HepG2 (cell line): ENCODE measurements around the gene ADRM1. TPM values are rescaled to one million over a fixed set of nuclear protein-coding genes. Genes with fewer than 3 reads are reported as not detected.

Experiments used
- ARNT ChIP-seq: fragments of 450-650 bp; IDR thresholded peaks from 2 replicates; pipeline ENCODE4 v1.6.1; 2017
- CERS6 ChIP-seq: sonication (generic); formaldehyde crosslinking; IDR thresholded peaks from 2 replicates; pipeline ENCODE4 v1.5.0; 2020; ENCODE audit warnings: missing genetic modification reagents
- CHD2 ChIP-seq: IDR thresholded peaks from 2 replicates; pipeline ENCODE4 v1.6.1; 2011; ENCODE audit warnings: low read depth, low read length, improper control_type of control experiment
- CTCF ChIP-seq: sonication (generic); formaldehyde crosslinking; IDR thresholded peaks from 2 replicates; pipeline ENCODE4 v1.5.0; 2020; ENCODE audit warnings: mild to moderate bottlenecking, missing genetic modification reagents, moderate library complexity
- FOXP4 ChIP-seq: sonication (generic); formaldehyde crosslinking; IDR thresholded peaks from 2 replicates; pipeline ENCODE4 v1.4.0; 2020; ENCODE audit warnings: missing genetic modification reagents
- MLXIP ChIP-seq: sonication (generic); formaldehyde crosslinking; IDR thresholded peaks from 2 replicates; pipeline ENCODE4 v1.9.0; 2021; ENCODE audit warnings: missing genetic modification reagents, borderline replicate concordance
- PRDM4 ChIP-seq: sonication (generic); formaldehyde crosslinking; IDR thresholded peaks from 2 replicates; pipeline ENCODE4 v1.9.0; 2021; ENCODE audit warnings: missing genetic modification reagents, borderline replicate concordance
- RELA ChIP-seq: sonication (generic); formaldehyde crosslinking; IDR thresholded peaks from 2 replicates; pipeline ENCODE4 v1.4.0; 2020; ENCODE audit warnings: missing genetic modification reagents
- RFXANK ChIP-seq: IDR thresholded peaks from 2 replicates; pipeline ENCODE4 v1.6.1; 2016
- RXRA ChIP-seq: sonication (generic); formaldehyde crosslinking; IDR thresholded peaks from 2 replicates; pipeline ENCODE4 v1.5.1; 2020; ENCODE audit warnings: missing genetic modification reagents
- SP4 ChIP-seq: sonication (generic); formaldehyde crosslinking; IDR thresholded peaks from 2 replicates; pipeline ENCODE4 v1.8.1; 2023; ENCODE audit warnings: mild to moderate bottlenecking, missing genetic modification reagents
- TBX3 ChIP-seq: fragments of 450-650 bp; IDR thresholded peaks from 2 replicates; pipeline ENCODE4 v1.6.1; 2017; ENCODE audit warnings: antibody characterized with exemption, mild to moderate bottlenecking, inconsistent platforms, borderline replicate concordance
- ZBTB21 ChIP-seq: sonication (generic); formaldehyde crosslinking; IDR thresholded peaks from 2 replicates; pipeline ENCODE4 v1.4.0; 2020; ENCODE audit warnings: missing genetic modification reagents
- ZNF280B ChIP-seq: sonication (generic); formaldehyde crosslinking; IDR thresholded peaks from 2 replicates; pipeline ENCODE4 v1.5.0; 2020; ENCODE audit warnings: missing genetic modification reagents, mild to moderate bottlenecking, borderline replicate concordance
- ZNF772 ChIP-seq: sonication (generic); formaldehyde crosslinking; IDR thresholded peaks from 2 replicates; pipeline ENCODE4 v1.5.0; 2020; ENCODE audit warnings: mild to moderate bottlenecking, missing genetic modification reagents
- ZNF780A ChIP-seq: sonication (generic); formaldehyde crosslinking; IDR thresholded peaks from 2 replicates; pipeline ENCODE4 v1.8.0; 2022; ENCODE audit warnings: mild to moderate bottlenecking, missing genetic modification reagents, moderate library complexity
- ZNF839 ChIP-seq: sonication (generic); formaldehyde crosslinking; IDR thresholded peaks from 2 replicates; pipeline ENCODE4 v1.4.0; 2020; ENCODE audit warnings: missing genetic modification reagents, mild to moderate bottlenecking, borderline replicate concordance
- polyA plus RNA-seq, 8 experiments: library from polyadenylated mRNA; depleted of rRNA in 3 of 8; stranded (reverse) in 7 of 8; unstranded in 1 of 8; fragments of >200 nt; fragmentation: Illumina TruSeq in 4 of 8; extraction: Trizol in 4 of 8; gene quantifications; 2 replicates each; pipeline versions ENCODE4 v1.2.1 to v1.2.3, GENCODE V29; 2011 to 2016; ENCODE audit warnings: low read depth in 4 of 8, missing spikeins in 1 of 8, mixed read lengths in 1 of 8; ENCODE audit not compliant: insufficient read depth in 1 of 8
- total RNA-seq, 5 experiments: library from RNA; depleted of rRNA; stranded (reverse); fragments of >200 nt; fragmentation: Illumina TruSeq; extraction: Trizol; gene quantifications; 2 replicates each; pipeline ENCODE4 v1.2.3, GENCODE V29; 2016; ENCODE audit warnings: low read depth in 1 of 5

The ADRM1 gene
- total and polyA plus RNA-seq, 2 of the 13 experiments (the other 11 are each of a cell fraction or from before 2014, with no cell fraction given), result 92.9 to 154 TPM

GRCh38 chr20:62301773-62302340 lies 940 bp upstream of the ADRM1 start (continued):
- TF ChIP-seq CHD2 (no peak), RELA (CRISPR knock-in tag) (peak; percentile 88; the same call in 1 of the 2 replicates), SP4 (CRISPR knock-in tag) (0 out of 2 replicates have a peak, but pooled peaks have one; percentile 41), RXRA (peak; percentile 83; the same call in 1 of the 2 replicates), RFXANK (CRISPR knock-in tag) (peak; percentile 68; the same call in 1 of the 2 replicates), ZNF280B (CRISPR knock-in tag) (peak; percentile 59; the same call in 1 of the 2 replicates), ZBTB21 (CRISPR knock-in tag) (peak; percentile 56), FOXP4 (CRISPR knock-in tag) (peak; percentile 94), PRDM4 (CRISPR knock-in tag) (peak; percentile 76; the same call in 1 of the 2 replicates), MLXIP (CRISPR knock-in tag) (0 out of 2 replicates have a peak, but pooled peaks have one; percentile 28), CTCF (CRISPR knock-in tag) (peak; percentile 100), ZNF772 (peak; percentile 70), ZNF839 (CRISPR knock-in tag) (no peak), TBX3 (peak; percentile 59; the same call in 1 of the 2 replicates), ARNT (no peak), ZNF780A (CRISPR knock-in tag) (no peak), CERS6 (CRISPR knock-in tag) (no peak)
